Esophagus squamous epithelium (tissue), 5 donors: Measurements from ENCODE around the gene GIMAP7. TPM values are rescaled to one million over a fixed set of nuclear protein-coding genes. Genes with fewer than 3 reads are reported as not detected.
A peak's percentile ranks its signal among the peaks of the same experiment; 100 is the strongest.

Experiments used
- DNase-seq: peaks from one replicate; lab custom pipeline; 2025; lab: John Stamatoyannopoulos, UW
- H3K27ac ChIP-seq, 4 donors: fragments of 200-600 bp; sonication (generic); one replicate each; pipeline ENCODE4 v1.5.1; 2016 to 2019; ENCODE audit warnings: mild to moderate bottlenecking in 1 of 4
- H3K27me3 ChIP-seq, 4 donors: fragments of 200-600 bp; sonication (generic); 1 replicate in 3 of 4; 2 replicates in 1 of 4; pipeline versions ENCODE4 v1.5.1 to v1.6.0; 2017 to 2021; ENCODE audit warnings: antibody characterized with exemption in 1 of 4
- H3K36me3 ChIP-seq, 3 donors: fragments of 200-600 bp; sonication (generic); one replicate each; pipeline ENCODE4 v1.5.1; 2016 to 2019
- H3K4me1 ChIP-seq, 3 donors: fragments of 200-600 bp; sonication (generic); one replicate each; pipeline ENCODE4 v1.5.1; 2017 to 2019
- H3K4me3 ChIP-seq, 4 donors: fragments of 200-600 bp; sonication (generic); 1 replicate in 3 of 4; 2 replicates in 1 of 4; pipeline ENCODE4 v1.5.1; 2016 to 2019; ENCODE audit warnings: mild to moderate bottlenecking in 2 of 4, moderate library complexity in 1 of 4
- H3K9me3 ChIP-seq, 3 donors: fragments of 200-600 bp; sonication (generic); one replicate each; pipeline ENCODE4 v1.5.1; 2016 to 2019
- POLR2A ChIP-seq, 4 donors: fragments of 450-650 bp; IDR thresholded peaks; one replicate each; pipeline ENCODE4 v1.6.1; 2017; ENCODE audit warnings: antibody characterized with exemption in 4 of 4, mild to moderate bottlenecking in 4 of 4, moderate library complexity in 3 of 4
- WGBS, 2 donors: methylation state at CpG; one replicate each; pipeline ENCODE4 v1.1.5; 2018; 5-methylcytosine and 5-hydroxymethylcytosine counted together
- intact Hi-C: fragments of 100-400 bp; cut with DNase I; formaldehyde crosslinking; loops from one replicate; pipeline ENCODE4 v1.15.0; 2022
- total RNA-seq, 4 donors: library from RNA; depleted of rRNA; stranded (reverse); fragments of >200 nt; gene quantifications; one replicate each; pipeline ENCODE4 v1.1.0, GENCODE V29; 2016
- TF ChIP-seq, protein P1 (sequence below), 6 experiments: fragments of 450-650 bp in 4 of 6; fragments of 200-600 bp in 2 of 6; sonication (generic) in 2 of 6; IDR thresholded peaks; one replicate each; pipeline ENCODE4 v1.5.1; 2016 to 2019; ENCODE audit warnings: antibody characterized with exemption in 6 of 6, mild to moderate bottlenecking in 4 of 6, moderate library complexity in 4 of 6
- donor health status: DM: yes; HTN: yes; CAD: no.

Gene GIMAP7
- total RNA-seq, 4 donors from 2014 or later: 0.64 to 18.1 (median 3.3) TPM

DNA sequence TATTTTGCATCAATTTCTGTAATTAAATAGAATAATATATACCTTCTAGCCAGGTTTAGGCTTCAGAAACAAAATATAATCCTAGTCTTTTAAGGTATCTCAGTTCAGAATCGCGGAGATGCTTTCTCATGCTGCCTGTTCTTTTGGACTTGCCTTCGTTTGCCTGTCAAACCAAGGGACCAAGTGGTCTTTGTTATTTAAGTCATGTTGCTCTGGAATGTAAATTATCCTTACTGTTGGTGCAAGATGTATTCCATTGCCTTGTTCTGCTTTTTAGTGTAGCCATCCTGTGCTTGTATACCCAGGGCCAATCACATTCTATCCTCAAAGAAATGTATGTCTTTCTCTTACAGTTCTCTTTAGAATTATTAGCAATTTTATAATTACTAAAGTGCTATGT lies 51.5 kb downstream of the GIMAP7 start:
- H3K9me3 ChIP-seq: peaks cover 0 to 4% (median 0%) of the 10 kb centered on the region in 3 donors
- H3K4me3 ChIP-seq: no peak overlapping the region
- H3K27me3 ChIP-seq: no peaks in the 10 kb centered on the region
- no peak overlapping the region for H3K27ac ChIP-seq
- intact Hi-C loops: no loop called here
- 60 to 69% methylated on average over 3 of the region's 3 CpGs for WGBS, 2 donors
- peaks cover 0 to 10% (median 0%) of the 10 kb centered on the region in 3 donors for H3K4me1 ChIP-seq
- no peak for DNase-seq
- H3K36me3 ChIP-seq: peaks cover 0 to 10% (median 0%) of the 10 kb centered on the region in 3 donors
- TF ChIP-seq, protein P1, sequence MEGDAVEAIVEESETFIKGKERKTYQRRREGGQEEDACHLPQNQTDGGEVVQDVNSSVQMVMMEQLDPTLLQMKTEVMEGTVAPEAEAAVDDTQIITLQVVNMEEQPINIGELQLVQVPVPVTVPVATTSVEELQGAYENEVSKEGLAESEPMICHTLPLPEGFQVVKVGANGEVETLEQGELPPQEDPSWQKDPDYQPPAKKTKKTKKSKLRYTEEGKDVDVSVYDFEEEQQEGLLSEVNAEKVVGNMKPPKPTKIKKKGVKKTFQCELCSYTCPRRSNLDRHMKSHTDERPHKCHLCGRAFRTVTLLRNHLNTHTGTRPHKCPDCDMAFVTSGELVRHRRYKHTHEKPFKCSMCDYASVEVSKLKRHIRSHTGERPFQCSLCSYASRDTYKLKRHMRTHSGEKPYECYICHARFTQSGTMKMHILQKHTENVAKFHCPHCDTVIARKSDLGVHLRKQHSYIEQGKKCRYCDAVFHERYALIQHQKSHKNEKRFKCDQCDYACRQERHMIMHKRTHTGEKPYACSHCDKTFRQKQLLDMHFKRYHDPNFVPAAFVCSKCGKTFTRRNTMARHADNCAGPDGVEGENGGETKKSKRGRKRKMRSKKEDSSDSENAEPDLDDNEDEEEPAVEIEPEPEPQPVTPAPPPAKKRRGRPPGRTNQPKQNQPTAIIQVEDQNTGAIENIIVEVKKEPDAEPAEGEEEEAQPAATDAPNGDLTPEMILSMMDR (IDR thresholded peaks at IDR 0.05): no peak
- no peak for TF ChIP-seq POLR2A (IDR thresholded peaks at IDR 0.05)

GRCh38 chr7:150566572-150566971 lies 51.9 kb downstream of the GIMAP7 start:
- no peak for DNase-seq
- 73 to 84% methylated on average over 1 of the region's 1 CpG for WGBS, 2 donors
- no peak overlapping the region for H3K4me3 ChIP-seq

DNA sequence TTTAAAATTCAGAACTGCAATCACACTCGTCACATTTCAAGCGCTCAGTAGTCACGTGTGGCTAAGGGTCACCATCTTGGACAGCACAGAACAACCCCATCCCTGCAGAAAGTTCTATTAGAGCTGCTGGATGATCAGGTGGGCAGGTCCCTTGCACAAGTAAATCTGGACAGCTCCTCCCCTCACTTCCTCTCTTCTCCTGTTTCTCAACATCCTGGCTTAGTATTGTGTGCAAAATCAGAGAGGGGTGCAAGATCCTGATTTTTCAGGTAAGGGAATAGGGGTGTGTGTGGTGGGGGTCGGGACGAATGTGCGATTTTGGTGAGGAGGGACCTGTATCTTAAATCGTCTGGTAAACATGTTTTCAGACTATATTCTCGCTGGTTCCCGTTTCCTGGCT lies 52.5 kb downstream of the GIMAP7 start, which contains the start of gene GIMAP4:
Gene GIMAP4, plus strand, starts transcription at position 222 of the 400 bp plus-strand sequence. CDS start 2,512 bp downstream, outside the sequence.
- DNase-seq: no peak
- TF ChIP-seq POLR2A (IDR thresholded peaks at IDR 0.05): peak in 1 of 4 donors; percentile 35
- TF ChIP-seq, protein P1 (IDR thresholded peaks at IDR 0.05): no peak
- H3K9me3 ChIP-seq: peaks cover 0 to 14% (median 0%) of the 10 kb centered on the region in 3 donors
- 49 to 66% methylated on average over 6 to 9 of the region's 9 CpGs for WGBS, 2 donors
- H3K4me3 ChIP-seq: peak within 1 kb of the TSS; percentile 20 to 66 (median 44)
- peaks cover 0 to 21% (median 0%) of the 10 kb centered on the region in 3 donors for H3K36me3 ChIP-seq
- H3K4me1 ChIP-seq: peaks cover 0 to 10% (median 0%) of the 10 kb centered on the region in 3 donors
- H3K27me3 ChIP-seq: no peaks in the 10 kb centered on the region
- peak within 1 kb of the TSS; percentile 58 to 87 (median 80) for H3K27ac ChIP-seq
- intact Hi-C loops: no loop called here

More at GRCh38 chr7:150566572-150566971, 51.9 kb downstream of the GIMAP7 start:
- Histone ChIP-seq H3K4me1 (peaks cover 0 to 10% (median 0%) of the 10 kb centered on the region in 3 donors), H3K36me3 (peaks cover 0 to 15% (median 0%) of the 10 kb centered on the region in 3 donors), H3K27me3 (no peaks in the 10 kb centered on the region), H3K27ac (peak overlapping the region in 3 of 4 donors; percentile 10 to 83 (median 22)), H3K9me3 (peaks cover 0 to 8% (median 0%) of the 10 kb centered on the region in 3 donors)
- TF ChIP-seq POLR2A (IDR thresholded peaks at IDR 0.05): no peak
- TF ChIP-seq, protein P1 (IDR thresholded peaks at IDR 0.05): no peak
- intact Hi-C loops: no loop called here

DNA sequence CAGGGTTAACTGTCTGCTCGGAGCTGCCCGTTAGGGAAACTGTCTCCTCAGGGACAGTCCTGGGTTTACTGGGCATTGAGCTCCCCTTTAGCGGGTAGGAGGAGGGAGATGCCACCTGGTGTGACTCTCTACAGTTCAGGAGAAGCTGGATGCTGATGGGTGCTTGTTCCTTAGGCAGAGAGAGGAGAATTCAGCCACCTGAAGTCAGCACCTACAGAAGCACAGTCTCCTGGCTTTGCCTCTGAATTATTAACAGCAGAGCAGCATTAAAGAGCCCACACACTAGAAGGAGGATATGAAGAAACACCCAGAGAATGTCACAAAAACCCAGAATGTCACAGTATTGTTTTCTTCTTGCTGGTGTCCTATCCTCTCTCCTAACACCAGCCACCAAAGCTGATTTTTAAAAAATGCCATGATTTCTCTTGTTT lies 53.2 kb downstream of the GIMAP7 start:
- H3K4me3 ChIP-seq: peak overlapping the region; percentile 20 to 66 (median 44)
- H3K4me1 ChIP-seq: peaks cover 0 to 10% (median 0%) of the 10 kb centered on the region in 3 donors
- H3K36me3 ChIP-seq: peaks cover 0 to 28% (median 0%) of the 10 kb centered on the region in 3 donors
- intact Hi-C loops: no loop called here
- 35% methylated on average over 3 of the region's 3 CpGs for WGBS, 2 donors
- H3K27ac ChIP-seq: peak overlapping the region; percentile 58 to 87 (median 80)
- H3K27me3 ChIP-seq: no peaks in the 10 kb centered on the region
- no peak for DNase-seq
- TF ChIP-seq, protein P1 (IDR thresholded peaks at IDR 0.05): no peak
- TF ChIP-seq POLR2A (IDR thresholded peaks at IDR 0.05): no peak
- peaks cover 0 to 14% (median 0%) of the 10 kb centered on the region in 3 donors for H3K9me3 ChIP-seq

DNA sequence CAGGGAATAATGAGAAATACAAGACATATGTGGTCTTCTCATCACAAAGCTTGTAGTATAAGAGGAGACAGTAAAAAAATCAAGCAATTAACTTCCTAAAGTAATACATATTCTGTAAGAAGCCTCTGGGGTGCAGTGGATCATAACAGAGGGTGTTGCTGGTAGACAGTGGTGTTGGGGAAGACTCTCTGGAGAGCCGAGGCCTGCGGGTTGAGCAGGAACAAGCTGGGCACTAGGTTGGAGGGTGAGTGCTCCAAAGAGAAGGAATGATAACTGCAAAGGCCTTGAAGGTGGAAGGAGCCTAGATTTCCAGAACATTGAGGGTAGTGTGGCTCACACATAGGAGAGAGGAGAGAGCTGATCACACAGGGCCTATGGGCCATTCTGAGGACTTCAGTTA lies 54.0 kb downstream of the GIMAP7 start:
- Histone ChIP-seq H3K36me3 (peaks cover 0 to 32% (median 0%) of the 10 kb centered on the region in 3 donors), H3K27ac (peak overlapping the region; percentile 30 to 87 (median 80)), H3K4me3 (peak overlapping the region; percentile 20 to 66 (median 44)), H3K27me3 (no peaks in the 10 kb centered on the region), H3K4me1 (peaks cover 0 to 10% (median 0%) of the 10 kb centered on the region in 3 donors), H3K9me3 (peaks cover 0 to 14% (median 0%) of the 10 kb centered on the region in 3 donors)
- TF ChIP-seq POLR2A (IDR thresholded peaks at IDR 0.05): no peak
- TF ChIP-seq, protein P1 (IDR thresholded peaks at IDR 0.05): no peak
- intact Hi-C loops: no loop called here
- WGBS, 2 donors: 67 to 78% methylated on average over 2 of the region's 2 CpGs
- DNase-seq: no peak
